Stimulated activated CD4-positive, alpha-beta T cell treated with anti-CD3 and anti-CD28 coated beads, Interleukin-12 subunit alpha, Interleukin-12 subunit beta, amount 100 ng/mL, for 4 hours (primary cell): ENCODE data around the gene YPEL2.
"Not testable (repeated sequence)": the region's sequence is repeated elsewhere in the genome, so short reads cannot be mapped to it uniquely, and the experiment has no call there.

ENCODE experiments used
- DNase-seq: peaks from one replicate; pipeline ENCODE4 v3.0.0-alpha.2; 2020

Gene YPEL2

GRCh38 chr17:59378675-59379074 is 47.2 kb downstream of the YPEL2 start:
- no peak for DNase-seq

DNA sequence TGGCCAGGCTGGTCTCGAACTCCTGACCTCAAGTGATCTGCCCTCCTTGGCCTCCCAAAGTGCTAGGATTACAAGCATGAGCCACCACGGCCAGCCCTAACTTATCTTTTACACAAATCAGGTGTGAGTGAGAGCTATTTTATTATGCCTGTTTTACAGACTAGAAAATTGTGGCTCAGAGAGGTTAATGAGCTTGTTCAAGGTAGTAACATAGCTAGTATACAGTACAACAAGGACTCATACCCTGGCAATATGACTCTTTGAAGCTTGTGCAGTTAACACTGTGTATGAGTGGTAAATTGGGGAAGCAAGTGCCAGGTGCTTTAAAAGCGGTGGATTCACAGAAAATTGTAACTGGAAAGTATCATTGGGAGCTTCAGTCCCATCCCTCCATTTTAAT is 49.0 kb downstream of the YPEL2 start:
- DNase-seq: no peak

- no peak for DNase-seq
Measured at GRCh38 chr17:59381716-59382570, 50.5 kb downstream of the YPEL2 start.

DNA sequence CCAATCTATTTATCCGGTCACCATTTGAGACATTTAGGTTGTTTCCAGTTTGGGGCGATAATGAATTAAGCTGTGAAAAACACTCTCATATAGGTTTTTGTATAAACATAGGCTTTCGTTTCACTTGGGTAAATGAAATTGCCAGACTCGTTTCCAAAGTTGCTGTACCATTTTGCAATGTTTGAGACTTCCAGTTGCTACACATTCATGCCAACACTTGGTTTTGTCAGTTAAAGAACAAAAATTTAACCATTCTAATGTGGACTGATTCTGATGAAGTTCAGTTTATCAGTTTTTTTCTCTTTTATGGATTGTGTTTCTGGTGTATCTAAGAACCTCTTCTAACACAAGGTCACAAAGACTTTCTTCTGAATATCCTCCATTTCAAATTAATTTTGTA is 52.4 kb downstream of the YPEL2 start:
- no peak for DNase-seq

DNA sequence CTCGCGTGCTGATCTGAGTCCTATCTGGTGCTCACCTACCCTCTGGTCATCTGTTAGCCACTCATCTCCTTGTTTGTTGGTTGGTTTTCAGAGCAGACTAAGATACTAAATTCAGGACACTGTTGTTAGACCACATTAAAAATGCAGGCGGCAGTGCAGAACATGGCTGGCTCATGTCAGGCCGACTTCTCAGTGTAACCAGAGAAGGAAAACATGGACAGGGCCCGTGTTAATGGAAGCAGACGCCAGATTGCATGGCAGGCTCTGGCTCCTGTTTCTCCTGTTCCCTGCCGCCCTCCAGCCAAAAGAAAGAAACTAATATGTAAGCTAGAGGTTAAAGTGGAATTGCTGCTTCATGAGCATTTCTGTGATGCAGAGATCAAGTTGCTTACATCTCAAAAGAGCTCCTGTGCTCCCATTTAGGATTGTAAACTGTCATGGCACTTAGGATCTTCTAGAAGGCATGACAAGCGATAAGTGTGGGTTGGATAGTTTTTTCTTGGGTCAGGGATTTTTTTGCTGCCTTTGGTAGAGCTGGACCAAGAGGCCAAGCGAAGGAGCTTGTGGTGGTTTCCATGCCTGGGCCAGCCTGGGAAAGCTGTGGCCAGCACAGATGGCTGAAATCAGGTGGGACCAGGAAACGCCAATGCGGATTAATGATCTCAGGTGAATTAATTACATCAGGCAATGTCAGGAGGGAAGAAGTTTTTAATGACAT is 56.1 kb downstream of the YPEL2 start:
- no peak for DNase-seq

DNA sequence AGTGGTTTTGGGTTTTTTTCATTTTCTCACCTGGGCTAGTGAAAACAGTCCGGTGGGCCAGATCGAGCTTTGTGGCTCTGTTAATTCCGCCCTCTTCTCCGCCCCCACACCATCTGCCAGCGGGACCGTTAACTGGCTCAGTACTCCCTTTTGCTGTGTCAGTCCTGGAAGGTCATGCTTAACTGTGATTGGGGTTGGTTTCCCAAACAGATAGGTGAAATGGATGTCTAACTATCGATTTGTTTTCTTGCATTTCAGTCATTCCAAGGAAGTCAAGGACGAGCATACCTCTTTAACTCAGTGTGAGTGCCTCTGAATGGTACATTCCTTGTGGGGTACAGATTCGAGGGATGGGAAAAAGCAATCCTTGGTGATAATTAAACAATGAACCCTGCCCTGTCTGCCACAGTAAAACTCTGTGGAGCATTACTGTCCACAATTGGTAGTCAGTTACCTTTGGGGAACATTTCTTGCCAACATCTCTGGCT is 56.7 kb downstream of the YPEL2 start:
- DNase-seq: no peak

DNA sequence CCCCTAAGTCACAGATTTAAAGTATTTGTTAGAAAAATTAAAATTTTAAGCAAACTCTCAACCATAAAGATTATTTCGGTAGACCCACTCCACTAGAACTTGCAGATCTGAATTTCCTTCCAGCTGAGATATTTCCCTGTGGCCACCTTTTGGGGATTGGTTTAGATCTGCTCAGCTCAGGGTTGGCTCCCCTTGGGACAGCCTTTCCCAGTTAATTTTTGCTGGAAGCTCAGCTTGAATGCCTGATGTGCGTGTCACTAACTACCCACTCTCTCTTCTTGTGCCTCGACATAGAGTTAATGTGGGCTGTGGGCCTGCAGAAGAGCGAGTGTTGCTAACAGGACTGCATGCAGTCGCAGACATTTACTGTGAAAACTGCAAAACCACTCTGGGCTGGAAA is 57.6 kb downstream of the YPEL2 start:
- DNase-seq: no peak

DNA sequence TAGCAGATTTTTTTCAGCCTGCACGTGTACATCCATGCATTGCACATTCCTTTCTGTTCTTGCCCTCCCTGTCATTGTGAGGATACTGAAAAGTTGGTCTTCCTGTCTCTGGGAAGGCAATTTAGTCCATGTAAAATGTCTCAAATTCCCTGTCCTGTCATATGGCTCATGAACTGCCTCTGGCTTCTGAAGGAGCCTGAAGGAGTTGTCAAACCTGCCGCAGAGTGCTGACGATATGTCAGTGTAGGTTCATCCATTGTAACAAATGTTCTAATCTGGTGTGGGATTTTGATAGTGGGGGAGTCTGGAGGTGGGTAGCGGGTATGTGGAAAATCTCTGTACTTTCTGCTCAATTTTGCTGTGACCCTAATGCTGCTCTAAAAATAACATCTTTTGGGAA is 59.6 kb downstream of the YPEL2 start:
- DNase-seq: no peak

GRCh38 chr17:59392973-59393679 is 61.7 kb downstream of the YPEL2 start:
- no peak for DNase-seq

GRCh38 chr17:59393742-59394410 is 62.4 kb downstream of the YPEL2 start:
- DNase-seq: not testable (repeated sequence)

- DNase-seq: no peak
Measured at GRCh38 chr17:59396134-59396826, 64.8 kb downstream of the YPEL2 start.

- no peak for DNase-seq
Measured at GRCh38 chr17:59397316-59398073, 66.0 kb downstream of the YPEL2 start.

DNA sequence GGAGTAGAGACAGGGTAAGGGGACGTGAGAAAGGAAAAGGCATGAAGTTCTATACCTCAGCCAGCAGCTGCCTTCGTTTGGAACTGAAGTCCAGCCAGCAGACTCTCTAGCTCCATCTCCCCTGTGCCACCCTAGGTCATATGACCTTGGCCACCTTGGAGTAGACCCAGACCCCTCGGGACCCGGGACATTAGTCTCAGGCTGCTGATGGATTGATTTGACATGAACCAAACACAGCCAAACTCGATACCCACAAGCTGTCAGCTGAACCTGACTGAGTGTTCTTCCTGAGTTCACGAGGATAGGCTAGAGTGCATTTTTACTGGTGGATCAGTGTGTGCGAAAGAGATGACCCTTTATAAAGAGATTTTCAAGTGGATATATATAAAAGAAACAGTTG is 68.5 kb downstream of the YPEL2 start:
- no peak for DNase-seq

DNA sequence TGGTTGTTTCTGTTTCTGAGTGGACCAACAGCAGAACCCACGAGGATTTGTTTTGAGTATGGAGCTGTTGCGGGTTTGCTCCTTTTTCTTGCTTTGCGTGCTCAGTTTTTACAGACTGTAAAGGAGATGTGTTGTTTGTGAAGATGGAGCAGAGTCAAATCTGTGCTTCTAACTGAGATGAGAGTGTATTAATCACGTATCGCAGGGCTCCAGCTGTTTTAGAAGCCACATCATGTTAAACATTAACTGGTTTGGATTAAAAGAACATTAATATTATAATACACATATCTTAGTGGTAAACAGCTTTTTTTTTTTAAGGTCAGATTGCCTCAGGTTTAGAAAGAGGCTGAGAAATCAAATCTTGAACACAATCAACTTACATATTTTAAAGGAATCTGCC is 69.4 kb downstream of the YPEL2 start:
- no peak for DNase-seq

DNA sequence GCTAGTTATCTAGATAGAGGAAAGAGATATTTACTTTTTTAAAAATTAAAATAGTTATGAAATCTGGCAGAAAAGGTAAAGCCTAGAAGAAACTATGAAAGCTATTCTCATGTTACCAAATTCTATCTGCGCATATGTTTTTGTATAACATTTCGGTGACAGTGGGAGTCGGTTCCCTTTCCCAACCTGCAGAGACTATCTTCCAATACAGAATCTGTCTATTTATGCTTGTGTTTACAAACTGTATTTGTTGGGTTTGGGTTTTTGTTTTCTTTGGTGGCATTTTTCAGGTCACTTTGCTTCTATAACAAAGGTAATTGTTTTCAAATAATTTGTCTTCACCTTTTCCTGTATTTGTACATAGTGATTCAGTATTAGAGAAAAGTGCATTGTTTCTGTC is 69.8 kb downstream of the YPEL2 start:
- no peak for DNase-seq

GRCh38 chr17:59401725-59402124 is 70.3 kb downstream of the YPEL2 start:
- no peak for DNase-seq

GRCh38 chr17:59402760-59403159 is 71.3 kb downstream of the YPEL2 start:
- no peak for DNase-seq

GRCh38 chr17:59404471-59404870 is 73.0 kb downstream of the YPEL2 start:
- DNase-seq: no peak

GRCh38 chr17:59405944-59406705 is 74.7 kb downstream of the YPEL2 start:
- no peak for DNase-seq

DNA sequence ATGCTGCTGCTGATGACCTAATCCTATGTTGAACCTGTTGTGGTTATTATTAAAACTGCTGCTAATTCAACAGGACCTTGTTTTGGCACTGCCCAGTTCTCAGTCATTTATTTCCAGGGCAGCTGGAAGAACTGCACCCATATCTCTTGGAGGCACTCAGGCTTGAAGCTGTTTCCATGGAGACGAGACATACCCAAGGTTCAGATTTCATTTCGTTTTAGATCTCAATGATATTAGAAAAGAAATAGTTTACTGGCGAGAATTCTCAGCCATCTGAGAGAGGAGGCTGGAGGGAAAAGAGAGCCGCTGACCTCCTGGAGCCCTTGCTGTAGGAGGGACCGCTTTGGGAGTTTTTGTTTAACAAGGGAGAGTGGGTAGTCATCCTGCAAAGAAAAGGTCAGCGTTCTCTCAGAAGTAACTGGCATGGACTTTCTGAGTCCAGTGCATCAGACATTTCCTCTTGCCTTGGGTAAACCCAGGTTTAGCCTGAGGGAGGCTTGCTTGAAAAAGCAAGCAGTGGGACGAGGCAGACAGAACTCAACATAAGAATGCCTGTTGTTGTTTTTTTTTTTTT is 75.4 kb downstream of the YPEL2 start:
- no peak for DNase-seq
